ENCODE data around the gene WNT11.

Gene WNT11

DNA sequence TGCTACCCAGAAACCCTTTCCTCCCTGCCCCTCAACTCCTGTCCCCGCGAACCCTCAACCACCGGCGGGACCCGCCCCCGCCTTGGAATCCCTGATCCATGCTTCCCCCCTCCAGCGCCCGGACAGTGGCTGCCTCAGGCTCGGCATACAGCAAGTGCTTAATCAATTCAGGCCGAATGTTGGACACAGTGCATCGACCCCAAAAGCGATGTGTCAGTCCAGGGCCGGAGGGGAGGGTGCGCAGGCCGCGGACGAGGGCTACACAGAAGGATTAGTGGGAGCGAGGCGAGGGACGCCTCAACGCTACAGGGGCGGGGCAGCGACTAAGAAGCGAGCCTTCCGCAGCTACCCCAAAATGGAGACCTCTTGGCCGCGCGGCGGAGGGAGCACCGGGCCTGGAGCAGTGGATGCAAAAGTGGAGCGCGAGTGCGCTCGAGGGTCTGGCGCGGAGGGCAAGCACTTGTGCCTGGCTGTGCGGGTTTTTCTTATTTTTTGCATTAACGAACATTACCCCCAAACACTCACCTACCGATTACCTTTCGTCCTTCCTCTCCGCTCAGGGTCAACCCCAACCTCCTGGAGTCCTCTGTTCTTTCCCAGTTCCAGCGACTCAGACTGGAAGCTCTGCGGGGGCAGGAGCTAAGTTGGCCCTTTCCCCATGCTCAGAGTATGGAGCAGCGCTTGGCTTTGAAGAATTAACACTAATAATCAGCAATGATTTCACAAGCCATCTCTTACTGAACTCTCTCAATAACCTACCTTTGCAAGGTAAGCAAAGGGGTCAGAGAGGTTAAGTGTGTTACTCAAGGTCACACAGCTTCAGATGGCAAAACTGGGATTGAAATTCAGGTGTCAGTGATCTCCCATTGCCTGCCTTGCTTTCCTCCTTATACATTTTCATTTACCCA, 30.0 kb upstream of the WNT11 start:
- TF ChIP-seq, protein P1, sequence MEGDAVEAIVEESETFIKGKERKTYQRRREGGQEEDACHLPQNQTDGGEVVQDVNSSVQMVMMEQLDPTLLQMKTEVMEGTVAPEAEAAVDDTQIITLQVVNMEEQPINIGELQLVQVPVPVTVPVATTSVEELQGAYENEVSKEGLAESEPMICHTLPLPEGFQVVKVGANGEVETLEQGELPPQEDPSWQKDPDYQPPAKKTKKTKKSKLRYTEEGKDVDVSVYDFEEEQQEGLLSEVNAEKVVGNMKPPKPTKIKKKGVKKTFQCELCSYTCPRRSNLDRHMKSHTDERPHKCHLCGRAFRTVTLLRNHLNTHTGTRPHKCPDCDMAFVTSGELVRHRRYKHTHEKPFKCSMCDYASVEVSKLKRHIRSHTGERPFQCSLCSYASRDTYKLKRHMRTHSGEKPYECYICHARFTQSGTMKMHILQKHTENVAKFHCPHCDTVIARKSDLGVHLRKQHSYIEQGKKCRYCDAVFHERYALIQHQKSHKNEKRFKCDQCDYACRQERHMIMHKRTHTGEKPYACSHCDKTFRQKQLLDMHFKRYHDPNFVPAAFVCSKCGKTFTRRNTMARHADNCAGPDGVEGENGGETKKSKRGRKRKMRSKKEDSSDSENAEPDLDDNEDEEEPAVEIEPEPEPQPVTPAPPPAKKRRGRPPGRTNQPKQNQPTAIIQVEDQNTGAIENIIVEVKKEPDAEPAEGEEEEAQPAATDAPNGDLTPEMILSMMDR (IDR thresholded peaks at IDR 0.05; ENCODE audit: low read depth, low read length), result no peak
- Histone ChIP-seq H3K4me3 (ENCODE audit: low read depth, low read length) (peak overlapping the region; percentile 87), H3K9me3 (no peaks in the 10 kb centered on the region), H3K27me3 (no peaks in the 10 kb centered on the region), H3K4me1 (peaks cover 5% of the 10 kb centered on the region), H3K36me3 (no peaks in the 10 kb centered on the region)
- peak; percentile 75 for DNase-seq

- Histone ChIP-seq H3K36me3 (no peaks in the 10 kb centered on the region), H3K9me3 (no peaks in the 10 kb centered on the region), H3K27me3 (no peaks in the 10 kb centered on the region), H3K4me3 (ENCODE audit: low read depth, low read length) (peak overlapping the region; percentile 87), H3K4me1 (peaks cover 10% of the 10 kb centered on the region)
- TF ChIP-seq, protein P1 (IDR thresholded peaks at IDR 0.05; ENCODE audit: low read depth, low read length), result no peak
- DNase-seq, result peak; percentile 93
Observed at GRCh38 chr11:76235233-76236091, 29.2 kb upstream of the WNT11 start.

GRCh38 chr11:76234416-76235232, 28.3 kb upstream of the WNT11 start:
- no peak for DNase-seq
- TF ChIP-seq, protein P1 (IDR thresholded peaks at IDR 0.05; ENCODE audit: low read depth, low read length), result no peak
- no peaks in the 10 kb centered on the region for H3K27me3 ChIP-seq
- peak overlapping the region; percentile 87 for H3K4me3 ChIP-seq (ENCODE audit: low read depth, low read length)
- H3K36me3 ChIP-seq, result no peaks in the 10 kb centered on the region
- H3K9me3 ChIP-seq, result no peaks in the 10 kb centered on the region
- peaks cover 19% of the 10 kb centered on the region for H3K4me1 ChIP-seq

GRCh38 chr11:76234021-76234415, 27.7 kb upstream of the WNT11 start:
- Histone ChIP-seq H3K36me3 (no peaks in the 10 kb centered on the region), H3K4me1 (peaks cover 24% of the 10 kb centered on the region), H3K4me3 (ENCODE audit: low read depth, low read length) (peak overlapping the region; percentile 87), H3K9me3 (no peaks in the 10 kb centered on the region), H3K27me3 (no peaks in the 10 kb centered on the region)
- TF ChIP-seq, protein P1 (IDR thresholded peaks at IDR 0.05; ENCODE audit: low read depth, low read length), result no peak
- DNase-seq, result peak; percentile 54

DNA sequence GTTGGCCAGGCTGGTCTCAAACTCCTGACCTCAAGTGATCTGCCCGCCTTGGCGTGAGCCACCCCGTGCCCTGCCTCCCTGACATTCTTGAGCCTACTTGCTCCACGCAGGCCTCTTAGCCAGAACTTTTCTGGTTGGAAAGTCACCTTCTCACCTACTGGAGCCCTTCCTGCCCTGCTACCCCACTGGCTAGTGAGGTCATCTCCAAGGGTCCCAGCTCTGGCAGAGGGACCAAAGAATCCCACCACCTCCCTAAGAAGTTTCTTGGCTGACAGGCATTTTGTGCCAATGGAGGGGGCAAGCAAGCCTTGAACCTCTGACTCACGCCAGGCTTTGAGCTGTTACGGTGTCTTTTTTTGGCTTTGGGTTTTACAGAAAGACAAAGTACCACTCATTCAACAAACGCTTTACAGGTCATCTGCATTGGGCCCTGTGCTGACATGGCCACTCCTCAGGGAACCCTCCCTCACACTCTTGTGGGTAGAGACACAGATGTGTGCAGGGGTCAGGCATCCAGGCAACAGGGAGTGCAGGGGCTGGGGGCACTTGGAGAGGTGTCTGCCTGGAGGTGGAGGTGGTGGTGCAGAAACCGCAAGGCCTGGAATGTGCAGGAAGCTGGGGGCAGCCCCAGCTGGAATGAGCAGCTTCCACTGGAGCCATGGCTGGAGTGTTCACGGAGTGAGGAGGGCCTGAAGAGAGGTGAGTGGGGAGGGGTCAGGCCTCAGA, 27.1 kb upstream of the WNT11 start:
- DNase-seq, result no peak
- Histone ChIP-seq H3K9me3 (no peaks in the 10 kb centered on the region), H3K4me3 (ENCODE audit: low read depth, low read length) (no peak overlapping the region), H3K36me3 (no peaks in the 10 kb centered on the region), H3K27me3 (no peaks in the 10 kb centered on the region), H3K4me1 (peaks cover 24% of the 10 kb centered on the region)
- TF ChIP-seq, protein P1 (IDR thresholded peaks at IDR 0.05; ENCODE audit: low read depth, low read length), result no peak

All from BE2C (cell line).